ENCODE data around the gene DEPDC4. TPM values are rescaled to one million over a fixed set of nuclear protein-coding genes. Genes with fewer than 3 reads are reported as not detected.

Gene DEPDC4
- total RNA-seq, 1 experiment from 2014 or later: 2.0 TPM

DNA sequence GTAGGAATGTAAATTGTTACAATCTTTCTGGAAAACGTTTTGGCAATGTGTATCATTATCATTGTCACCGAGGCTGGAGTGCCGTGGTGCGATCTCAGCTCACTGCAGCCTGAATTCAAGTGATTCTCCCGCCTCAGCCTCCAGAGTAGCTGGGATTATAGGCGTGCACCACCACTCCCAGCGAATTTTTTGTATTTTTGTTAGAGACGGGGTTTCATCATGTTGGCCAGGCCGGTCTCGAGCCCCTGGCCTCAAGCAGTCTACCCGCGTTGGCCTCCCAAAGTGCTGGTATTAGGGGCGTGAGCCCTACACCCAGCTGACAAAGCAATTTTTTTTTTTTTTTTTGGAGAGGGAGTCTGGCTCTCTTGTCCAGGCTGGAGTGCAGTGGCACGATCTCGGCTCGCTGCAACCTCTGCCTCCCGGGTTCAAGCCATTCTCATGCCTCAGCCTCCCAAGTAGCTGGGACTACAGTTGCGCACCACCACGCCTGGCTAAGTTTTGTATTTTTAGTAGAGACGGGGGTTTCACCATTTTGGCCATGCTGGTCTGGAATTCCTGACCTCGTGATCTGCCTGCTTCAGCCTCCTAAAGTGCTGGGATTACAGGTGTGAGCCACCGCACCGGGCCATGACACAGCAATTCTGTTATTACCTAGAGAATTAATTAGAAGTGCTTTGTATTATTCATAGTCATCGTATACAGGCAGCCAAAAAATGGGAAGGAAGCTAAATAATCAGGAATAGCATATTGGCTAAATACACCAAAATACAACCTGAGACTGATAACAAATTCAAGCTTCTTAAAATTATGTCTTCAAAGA, 65.1 kb downstream of the DEPDC4 start:
- CTCF ChIA-PET: no interaction called here

DNA sequence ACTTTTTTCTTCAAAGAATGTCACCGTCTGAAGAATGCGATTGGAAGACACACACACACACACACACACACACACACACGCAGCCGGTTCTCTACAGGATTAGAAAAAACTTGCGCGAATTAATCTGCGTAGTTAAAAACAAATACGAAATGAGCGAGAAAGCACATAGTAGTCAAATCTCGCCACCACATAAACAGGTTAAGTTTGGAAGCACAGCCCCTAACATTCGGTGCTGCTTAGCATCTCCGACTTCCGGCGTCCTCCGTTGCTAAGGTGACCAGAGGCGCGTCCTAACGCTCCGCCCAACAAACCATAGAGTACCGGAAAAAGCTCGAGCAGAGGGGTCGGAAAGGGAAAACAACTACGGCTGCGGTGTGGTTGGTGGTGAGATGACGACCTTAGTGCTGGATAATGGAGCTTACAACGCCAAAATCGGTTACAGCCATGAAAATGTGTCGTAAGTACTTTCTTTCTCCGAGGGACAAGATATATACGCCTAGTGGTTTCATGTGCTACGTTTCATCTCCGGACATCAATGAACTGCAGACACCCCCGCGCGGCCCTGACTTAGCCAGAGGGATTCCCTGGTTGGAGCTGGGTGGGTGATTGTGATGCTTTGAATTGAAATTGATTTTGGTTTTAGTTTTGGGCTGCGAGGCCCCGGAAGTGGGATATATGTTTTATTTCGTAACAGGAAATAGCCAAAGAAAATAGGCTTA, 66.3 kb downstream of the DEPDC4 start, which contains the start of gene ACTR6:
Gene ACTR6, plus strand, starts transcription at position 353 of the 719 bp plus-strand sequence. Its CDS starts 37 bp downstream, at position 390.
- POLR2A ChIA-PET (ENCODE audit: low non-redundant PET): interaction anchor here (0.5 kb wide), 1 partner anchor 148 kb away, joined by 5 read pairs; no protein-coding TSS in a partner anchor

More for the DNA sequence above, 65.1 kb downstream of the DEPDC4 start:
- no peaks in the 10 kb centered on the region for H3K9me3 ChIP-seq (ENCODE audit: low read depth, low read length, poor library complexity, severe bottlenecking)
- H3K4me1 ChIP-seq (ENCODE audit: insufficient read depth, low read length, poor library complexity, severe bottlenecking): peaks cover 3% of the 10 kb centered on the region
- H3K4me3 ChIP-seq (ENCODE audit: low read depth, low read length, poor library complexity, severe bottlenecking): peak overlapping the region; percentile 86
- POLR2A ChIA-PET (ENCODE audit: low non-redundant PET): no interaction called here
- DNase-seq (ENCODE audit: low spot score): no peak
- BruUV-seq (replicated peaks): no TSS peak
- intact Hi-C loops (cut with micrococcal nuclease; ENCODE audit: unreplicated experiment): loop anchor here (5.0 kb wide), 1 partner anchor 75 kb away; no protein-coding TSS in a partner anchor
- TF ChIP-seq, protein P1, sequence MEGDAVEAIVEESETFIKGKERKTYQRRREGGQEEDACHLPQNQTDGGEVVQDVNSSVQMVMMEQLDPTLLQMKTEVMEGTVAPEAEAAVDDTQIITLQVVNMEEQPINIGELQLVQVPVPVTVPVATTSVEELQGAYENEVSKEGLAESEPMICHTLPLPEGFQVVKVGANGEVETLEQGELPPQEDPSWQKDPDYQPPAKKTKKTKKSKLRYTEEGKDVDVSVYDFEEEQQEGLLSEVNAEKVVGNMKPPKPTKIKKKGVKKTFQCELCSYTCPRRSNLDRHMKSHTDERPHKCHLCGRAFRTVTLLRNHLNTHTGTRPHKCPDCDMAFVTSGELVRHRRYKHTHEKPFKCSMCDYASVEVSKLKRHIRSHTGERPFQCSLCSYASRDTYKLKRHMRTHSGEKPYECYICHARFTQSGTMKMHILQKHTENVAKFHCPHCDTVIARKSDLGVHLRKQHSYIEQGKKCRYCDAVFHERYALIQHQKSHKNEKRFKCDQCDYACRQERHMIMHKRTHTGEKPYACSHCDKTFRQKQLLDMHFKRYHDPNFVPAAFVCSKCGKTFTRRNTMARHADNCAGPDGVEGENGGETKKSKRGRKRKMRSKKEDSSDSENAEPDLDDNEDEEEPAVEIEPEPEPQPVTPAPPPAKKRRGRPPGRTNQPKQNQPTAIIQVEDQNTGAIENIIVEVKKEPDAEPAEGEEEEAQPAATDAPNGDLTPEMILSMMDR (conservative IDR thresholded peaks at IDR 0.05; ENCODE audit: low read depth, low read length): no peak
- no peak for TF ChIP-seq EZH2 (IDR thresholded peaks at IDR 0.05; ENCODE audit: borderline replicate concordance, low read depth, low read length, poor library complexity, severe bottlenecking)
- H3K27me3 ChIP-seq (replicated peaks; ENCODE audit: insufficient read depth, low read depth, low read length, poor library complexity): no peaks in the 10 kb centered on the region
- H3K36me3 ChIP-seq (ENCODE audit: insufficient read depth, low read length, poor library complexity, severe bottlenecking): peaks cover under 1% of the 10 kb centered on the region
- peak overlapping the region; percentile 71 for H3K27ac ChIP-seq (ENCODE audit: low read depth, low read length, poor library complexity, severe bottlenecking)

More for the DNA sequence above, 66.3 kb downstream of the DEPDC4 start, which contains the start of gene ACTR6:
- TF ChIP-seq, protein P1 (conservative IDR thresholded peaks at IDR 0.05; ENCODE audit: low read depth, low read length): 0 out of 2 replicates have a peak, but pooled peaks have one; percentile 22
- no peak for TF ChIP-seq EZH2 (IDR thresholded peaks at IDR 0.05; ENCODE audit: borderline replicate concordance, low read depth, low read length, poor library complexity, severe bottlenecking)
- intact Hi-C loops (cut with micrococcal nuclease; ENCODE audit: unreplicated experiment): loop anchor here (5.0 kb wide), 1 partner anchor 73 kb away; no protein-coding TSS in a partner anchor
- BruUV-seq (replicated peaks): TSS peak; percentile 91
- Histone ChIP-seq H3K27ac (ENCODE audit: low read depth, low read length, poor library complexity, severe bottlenecking) (peak within 1 kb of the TSS; percentile 71), H3K4me3 (ENCODE audit: low read depth, low read length, poor library complexity, severe bottlenecking) (peak within 1 kb of the TSS; percentile 86), H3K36me3 (ENCODE audit: insufficient read depth, low read length, poor library complexity, severe bottlenecking) (no peaks in the 10 kb centered on the region), H3K27me3 (replicated peaks; ENCODE audit: insufficient read depth, low read depth, low read length, poor library complexity) (no peaks in the 10 kb centered on the region), H3K9me3 (ENCODE audit: low read depth, low read length, poor library complexity, severe bottlenecking) (no peaks in the 10 kb centered on the region), H3K4me1 (ENCODE audit: insufficient read depth, low read length, poor library complexity, severe bottlenecking) (peaks cover 3% of the 10 kb centered on the region)
- CTCF ChIA-PET: interaction anchor here (0.5 to 1.1 kb wide), 4 partner anchors 46 to 1144 kb away, joined by 4 read pairs; no protein-coding TSS in a partner anchor
- peak; percentile 98 for DNase-seq (ENCODE audit: low spot score)

Data from A673 (cell line).